ENCODE results near the gene PRRG4.

PRRG4 gene

DNA sequence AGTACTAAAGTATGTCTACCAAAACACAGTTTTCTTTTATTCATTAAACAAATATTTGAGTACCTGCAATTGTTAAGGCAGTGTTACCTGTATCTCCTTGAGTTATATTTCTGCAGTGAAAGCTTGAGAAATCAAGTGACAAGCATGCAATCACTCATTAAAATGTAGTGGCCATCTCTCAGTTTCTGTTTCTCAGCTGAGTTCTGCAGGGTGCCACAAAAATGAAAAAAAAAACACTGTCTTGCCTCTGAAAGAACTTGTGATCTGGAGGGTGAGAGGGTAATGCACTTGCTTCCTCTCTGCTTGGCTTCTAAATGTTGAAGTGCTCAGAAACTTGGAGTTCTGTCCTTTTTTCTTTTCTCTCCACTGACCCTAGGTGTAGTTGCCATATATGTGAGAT lies 69.7 kb downstream of the PRRG4 start:
- Histone ChIP-seq H3K36me3 (ENCODE audit: control insufficient read depth, insufficient read depth, low read length) (no peaks in the 10 kb centered on the region), H3K4me1 (ENCODE audit: control insufficient read depth, insufficient read depth, low read length, poor library complexity, severe bottlenecking) (peaks cover 2% of the 10 kb centered on the region), H3K9me3 (ENCODE audit: control insufficient read depth, low read length) (no peaks in the 10 kb centered on the region), H3K27ac (ENCODE audit: insufficient read depth, low read length, poor library complexity, severe bottlenecking) (no peak overlapping the region), H3K4me3 (ENCODE audit: insufficient read depth, low read depth, low read length, poor library complexity, severe bottlenecking) (no peak overlapping the region), H3K27me3 (replicated peaks; ENCODE audit: control insufficient read depth, insufficient read depth, low read length, poor library complexity, severe bottlenecking) (no peaks in the 10 kb centered on the region)
- DNase-seq: no peak

DNA sequence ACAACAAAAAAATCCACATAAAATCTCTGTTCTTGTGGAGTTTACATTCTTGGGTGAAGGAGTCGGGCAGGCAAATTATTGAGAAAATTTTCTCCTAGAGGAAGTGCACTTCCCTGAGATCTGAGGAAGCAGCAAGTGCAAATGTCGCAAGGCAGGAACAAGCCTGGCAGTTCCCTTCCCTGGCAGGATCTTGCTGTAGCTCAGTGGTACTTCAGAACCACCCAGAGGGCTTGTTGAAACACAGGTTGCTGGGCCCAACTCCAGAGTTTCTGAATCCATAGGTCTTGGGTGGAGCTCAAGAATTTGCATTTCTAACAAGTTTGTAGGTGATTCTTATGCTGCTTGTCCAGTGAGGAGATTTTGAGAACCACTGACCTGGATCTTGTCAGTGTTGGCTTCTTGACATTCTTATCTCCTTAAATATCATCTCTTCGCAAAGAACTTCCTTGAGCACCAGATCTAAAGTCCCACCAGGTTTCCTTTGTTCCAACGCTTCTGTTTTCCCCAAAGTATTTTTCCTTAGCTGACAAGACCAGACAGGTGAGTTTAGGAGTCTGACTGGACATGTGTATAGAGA lies 72.5 kb downstream of the PRRG4 start:
- no peaks in the 10 kb centered on the region for H3K9me3 ChIP-seq (ENCODE audit: control insufficient read depth, low read length)
- DNase-seq: no peak
- H3K36me3 ChIP-seq (ENCODE audit: control insufficient read depth, insufficient read depth, low read length): no peaks in the 10 kb centered on the region
- no peaks in the 10 kb centered on the region for H3K4me1 ChIP-seq (ENCODE audit: control insufficient read depth, insufficient read depth, low read length, poor library complexity, severe bottlenecking)
- no peak overlapping the region for H3K4me3 ChIP-seq (ENCODE audit: insufficient read depth, low read depth, low read length, poor library complexity, severe bottlenecking)
- H3K27me3 ChIP-seq (replicated peaks; ENCODE audit: control insufficient read depth, insufficient read depth, low read length, poor library complexity, severe bottlenecking): no peaks in the 10 kb centered on the region
- no peak overlapping the region for H3K27ac ChIP-seq (ENCODE audit: insufficient read depth, low read length, poor library complexity, severe bottlenecking)

DNA sequence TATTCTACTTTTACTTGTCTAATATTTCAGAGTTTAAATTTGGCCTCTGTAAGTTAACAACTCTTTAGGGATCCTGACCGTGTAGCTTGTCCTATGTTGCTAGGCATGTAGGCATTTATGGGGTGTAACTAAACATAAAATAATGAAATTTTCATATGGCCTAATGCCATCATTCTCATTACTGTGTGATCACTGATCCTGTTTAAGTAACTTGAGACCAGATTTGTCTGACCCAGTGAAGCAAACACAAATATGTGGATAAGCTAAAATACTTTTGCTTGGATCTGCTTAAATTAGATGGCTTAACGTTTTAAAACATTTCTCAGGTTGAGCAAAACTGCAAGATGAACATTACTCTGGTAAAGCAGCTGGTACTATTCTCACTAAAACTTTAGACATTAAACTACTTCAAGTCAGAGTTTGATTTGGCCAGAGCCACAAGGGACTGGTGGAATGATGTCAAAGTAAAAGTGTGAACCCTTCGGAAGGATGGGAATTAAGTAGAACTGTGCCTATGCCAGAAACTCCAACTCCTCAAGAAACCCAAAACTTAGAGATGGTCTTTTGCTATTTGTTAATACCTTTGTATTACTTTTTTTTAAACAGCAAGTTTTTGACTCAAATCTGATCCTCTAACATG lies 75.4 kb downstream of the PRRG4 start:
- H3K4me1 ChIP-seq (ENCODE audit: control insufficient read depth, insufficient read depth, low read length, poor library complexity, severe bottlenecking): no peaks in the 10 kb centered on the region
- no peak for DNase-seq
- H3K4me3 ChIP-seq (ENCODE audit: insufficient read depth, low read depth, low read length, poor library complexity, severe bottlenecking): no peak overlapping the region
- no peaks in the 10 kb centered on the region for H3K27me3 ChIP-seq (replicated peaks; ENCODE audit: control insufficient read depth, insufficient read depth, low read length, poor library complexity, severe bottlenecking)
- no peak overlapping the region for H3K27ac ChIP-seq (ENCODE audit: insufficient read depth, low read length, poor library complexity, severe bottlenecking)
- no peaks in the 10 kb centered on the region for H3K36me3 ChIP-seq (ENCODE audit: control insufficient read depth, insufficient read depth, low read length)
- H3K9me3 ChIP-seq (ENCODE audit: control insufficient read depth, low read length): no peaks in the 10 kb centered on the region

All from effector memory CD4-positive, alpha-beta T cell (primary cell).